ENCODE measurements around the gene IL24.

IL24 gene

GRCh38 chr1:206883160-206883559 is 14.1 kb upstream of the IL24 start:
- no peaks in the 10 kb centered on the region for H3K79me2 ChIP-seq (ENCODE audit: control insufficient read depth, low read length)
- TF ChIP-seq EZH2phosphoT487 (IDR thresholded peaks at IDR 0.05; ENCODE audit: borderline replicate concordance, low read length): no peak
- no peak for TF ChIP-seq CTCF (IDR thresholded peaks at IDR 0.05; ENCODE audit: low read depth, low read length, poor library complexity, severe bottlenecking)
- peaks cover 15% of the 10 kb centered on the region for H3K27me3 ChIP-seq (ENCODE audit: control insufficient read depth, low read length)
- no peaks in the 10 kb centered on the region for H3K9me2 ChIP-seq (replicated peaks; ENCODE audit: control insufficient read depth, low read length)
- no peak overlapping the region for H3K4me3 ChIP-seq (ENCODE audit: low read length)
- peaks cover 4% of the 10 kb centered on the region for H3K9me3 ChIP-seq (ENCODE audit: control insufficient read depth, insufficient read depth, low read length)
- H3K27ac ChIP-seq (ENCODE audit: low read depth, low read length): no peak overlapping the region
- no peaks in the 10 kb centered on the region for H3K36me3 ChIP-seq (ENCODE audit: control insufficient read depth, low read length)
- no peak overlapping the region for H3K4me2 ChIP-seq (ENCODE audit: low read length)
- H3F3A ChIP-seq (ENCODE audit: control insufficient read depth, insufficient read depth): no peaks in the 10 kb centered on the region
- H4K20me1 ChIP-seq (ENCODE audit: control insufficient read depth, insufficient read depth, low read depth, low read length): no peaks in the 10 kb centered on the region
- no peaks in the 10 kb centered on the region for H3K4me1 ChIP-seq (ENCODE audit: control insufficient read depth, low read length)

GRCh38 chr1:206883876-206884275 is 13.4 kb upstream of the IL24 start:
- no peaks in the 10 kb centered on the region for H3K79me2 ChIP-seq (ENCODE audit: control insufficient read depth, low read length)
- no peak overlapping the region for H3K4me3 ChIP-seq (ENCODE audit: low read length)
- no peaks in the 10 kb centered on the region for H3F3A ChIP-seq (ENCODE audit: control insufficient read depth, insufficient read depth)
- H3K9me3 ChIP-seq (ENCODE audit: control insufficient read depth, insufficient read depth, low read length): no peaks in the 10 kb centered on the region
- no peak for TF ChIP-seq EZH2phosphoT487 (IDR thresholded peaks at IDR 0.05; ENCODE audit: borderline replicate concordance, low read length)
- TF ChIP-seq CTCF (IDR thresholded peaks at IDR 0.05; ENCODE audit: low read depth, low read length, poor library complexity, severe bottlenecking): no peak
- H3K36me3 ChIP-seq (ENCODE audit: control insufficient read depth, low read length): no peaks in the 10 kb centered on the region
- H3K4me2 ChIP-seq (ENCODE audit: low read length): no peak overlapping the region
- no peak overlapping the region for H3K27ac ChIP-seq (ENCODE audit: low read depth, low read length)
- no peaks in the 10 kb centered on the region for H3K4me1 ChIP-seq (ENCODE audit: control insufficient read depth, low read length)
- H3K9me2 ChIP-seq (replicated peaks; ENCODE audit: control insufficient read depth, low read length): no peaks in the 10 kb centered on the region
- H4K20me1 ChIP-seq (ENCODE audit: control insufficient read depth, insufficient read depth, low read depth, low read length): no peaks in the 10 kb centered on the region
- peaks cover 18% of the 10 kb centered on the region for H3K27me3 ChIP-seq (ENCODE audit: control insufficient read depth, low read length)

GRCh38 chr1:206885341-206886060 is 11.7 kb upstream of the IL24 start:
- Histone ChIP-seq H3K9me3 (ENCODE audit: control insufficient read depth, insufficient read depth, low read length) (no peaks in the 10 kb centered on the region), H3K4me2 (ENCODE audit: low read length) (no peak overlapping the region), H3F3A (ENCODE audit: control insufficient read depth, insufficient read depth) (no peaks in the 10 kb centered on the region), H3K79me2 (ENCODE audit: control insufficient read depth, low read length) (no peaks in the 10 kb centered on the region), H3K36me3 (ENCODE audit: control insufficient read depth, low read length) (no peaks in the 10 kb centered on the region), H3K4me1 (ENCODE audit: control insufficient read depth, low read length) (peaks cover 3% of the 10 kb centered on the region), H3K9me2 (replicated peaks; ENCODE audit: control insufficient read depth, low read length) (no peaks in the 10 kb centered on the region), H3K27ac (ENCODE audit: low read depth, low read length) (no peak overlapping the region), H3K27me3 (ENCODE audit: control insufficient read depth, low read length) (peaks cover 25% of the 10 kb centered on the region), H3K4me3 (ENCODE audit: low read length) (no peak overlapping the region), H4K20me1 (ENCODE audit: control insufficient read depth, insufficient read depth, low read depth, low read length) (no peaks in the 10 kb centered on the region)
- TF ChIP-seq EZH2phosphoT487 (IDR thresholded peaks at IDR 0.05; ENCODE audit: borderline replicate concordance, low read length) (no peak), CTCF (IDR thresholded peaks at IDR 0.05; ENCODE audit: low read depth, low read length, poor library complexity, severe bottlenecking) (no peak)

Data from DOHH2 (cell line).